Measurements from ENCODE around the gene SLCO2A1. TPM values are rescaled to one million over a fixed set of nuclear protein-coding genes. Genes with fewer than 3 reads are reported as not detected.
A peak's percentile ranks its signal among the peaks of the same experiment; 100 is the strongest.

SLCO2A1 gene
- total and polyA plus RNA-seq, 2 donors, result 1.5 to 3.9 TPM

GRCh38 chr3:134065252-134066157 is 35.8 kb upstream of the SLCO2A1 start:
- Histone ChIP-seq H3K4me3 (ENCODE audit: low read length in 2 of 2) (no peak overlapping the region), H3K27me3 (ENCODE audit: control insufficient read depth in 2 of 2, insufficient read depth in 1 of 2, low read length in 1 of 2) (no peaks in the 10 kb centered on the region), H3K9me3 (ENCODE audit: control insufficient read depth in 2 of 2, insufficient read depth in 1 of 2, low read length in 1 of 2) (no peaks in the 10 kb centered on the region), H3K4me1 (ENCODE audit: control insufficient read depth in 2 of 2, insufficient read depth in 2 of 2, low read length in 2 of 2) (no peaks in the 10 kb centered on the region), H3K27ac (ENCODE audit: low read depth in 1 of 2, low read length in 1 of 2) (no peak overlapping the region), H3K36me3 (ENCODE audit: control insufficient read depth in 2 of 2, insufficient read depth in 2 of 2, low read length in 1 of 2) (no peaks in the 10 kb centered on the region)
- WGBS, result 83% methylated on average over 9 of the region's 9 CpGs
- no peak for DNase-seq (ENCODE audit: low read depth in 6 of 9, low spot score in 9 of 9)

- Histone ChIP-seq H3K4me3 (ENCODE audit: low read length in 2 of 2) (no peak overlapping the region), H3K9me3 (ENCODE audit: control insufficient read depth in 2 of 2, insufficient read depth in 1 of 2, low read length in 1 of 2) (no peaks in the 10 kb centered on the region)
These were observed 34.4 kb upstream of the SLCO2A1 start for GRCh38 chr3:134064081-134064480.

GRCh38 chr3:134061401-134061800 is 31.7 kb upstream of the SLCO2A1 start:
- no peak for DNase-seq (ENCODE audit: low read depth in 6 of 9, low spot score in 9 of 9)
- Histone ChIP-seq H3K36me3 (ENCODE audit: control insufficient read depth in 2 of 2, insufficient read depth in 2 of 2, low read length in 1 of 2) (no peaks in the 10 kb centered on the region), H3K4me1 (ENCODE audit: control insufficient read depth in 2 of 2, insufficient read depth in 2 of 2, low read length in 2 of 2) (peaks cover 0 to 13% of the 10 kb centered on the region in 2 donors), H3K9me3 (ENCODE audit: control insufficient read depth in 2 of 2, insufficient read depth in 1 of 2, low read length in 1 of 2) (no peaks in the 10 kb centered on the region), H3K4me3 (ENCODE audit: low read length in 2 of 2) (no peak overlapping the region), H3K27me3 (ENCODE audit: control insufficient read depth in 2 of 2, insufficient read depth in 1 of 2, low read length in 1 of 2) (no peaks in the 10 kb centered on the region), H3K27ac (ENCODE audit: low read depth in 1 of 2, low read length in 1 of 2) (no peak overlapping the region)
- WGBS, result 90% methylated on average over 7 of the region's 7 CpGs

More at GRCh38 chr3:134064081-134064480, 34.4 kb upstream of the SLCO2A1 start:
- Histone ChIP-seq H3K27ac (ENCODE audit: low read depth in 1 of 2, low read length in 1 of 2) (no peak overlapping the region), H3K36me3 (ENCODE audit: control insufficient read depth in 2 of 2, insufficient read depth in 2 of 2, low read length in 1 of 2) (no peaks in the 10 kb centered on the region), H3K4me1 (ENCODE audit: control insufficient read depth in 2 of 2, insufficient read depth in 2 of 2, low read length in 2 of 2) (no peaks in the 10 kb centered on the region), H3K27me3 (ENCODE audit: control insufficient read depth in 2 of 2, insufficient read depth in 1 of 2, low read length in 1 of 2) (no peaks in the 10 kb centered on the region)
- WGBS, result 89% methylated on average over 2 of the region's 2 CpGs
- DNase-seq (ENCODE audit: low read depth in 6 of 9, low spot score in 9 of 9), result no peak

- Histone ChIP-seq H3K36me3 (ENCODE audit: control insufficient read depth in 2 of 2, insufficient read depth in 2 of 2, low read length in 1 of 2) (no peaks in the 10 kb centered on the region), H3K9me3 (ENCODE audit: control insufficient read depth in 2 of 2, insufficient read depth in 1 of 2, low read length in 1 of 2) (no peaks in the 10 kb centered on the region), H3K27ac (ENCODE audit: low read depth in 1 of 2, low read length in 1 of 2) (no peak overlapping the region), H3K4me1 (ENCODE audit: control insufficient read depth in 2 of 2, insufficient read depth in 2 of 2, low read length in 2 of 2) (peaks cover 0 to 13% of the 10 kb centered on the region in 2 donors), H3K4me3 (ENCODE audit: low read length in 2 of 2) (no peak overlapping the region), H3K27me3 (ENCODE audit: control insufficient read depth in 2 of 2, insufficient read depth in 1 of 2, low read length in 1 of 2) (no peaks in the 10 kb centered on the region)
- no peak for DNase-seq (ENCODE audit: low read depth in 6 of 9, low spot score in 9 of 9)
- 90% methylated on average over 10 of the region's 10 CpGs for WGBS
These were observed 31.0 kb upstream of the SLCO2A1 start for GRCh38 chr3:134060561-134061385.

GRCh38 chr3:134059671-134060560 is 30.2 kb upstream of the SLCO2A1 start:
- DNase-seq (ENCODE audit: low read depth in 6 of 9, low spot score in 9 of 9), result no peak
- Histone ChIP-seq H3K4me3 (ENCODE audit: low read length in 2 of 2) (no peak overlapping the region), H3K27me3 (ENCODE audit: control insufficient read depth in 2 of 2, insufficient read depth in 1 of 2, low read length in 1 of 2) (no peaks in the 10 kb centered on the region), H3K9me3 (ENCODE audit: control insufficient read depth in 2 of 2, insufficient read depth in 1 of 2, low read length in 1 of 2) (no peaks in the 10 kb centered on the region), H3K27ac (ENCODE audit: low read depth in 1 of 2, low read length in 1 of 2) (no peak overlapping the region), H3K36me3 (ENCODE audit: control insufficient read depth in 2 of 2, insufficient read depth in 2 of 2, low read length in 1 of 2) (no peaks in the 10 kb centered on the region), H3K4me1 (ENCODE audit: control insufficient read depth in 2 of 2, insufficient read depth in 2 of 2, low read length in 2 of 2) (peaks cover 0 to 15% of the 10 kb centered on the region in 2 donors)
- WGBS, result 88% methylated on average over 9 of the region's 9 CpGs

GRCh38 chr3:134059035-134059601 is 29.4 kb upstream of the SLCO2A1 start:
- no peaks in the 10 kb centered on the region for H3K9me3 ChIP-seq (ENCODE audit: control insufficient read depth in 2 of 2, insufficient read depth in 1 of 2, low read length in 1 of 2)
- H3K27me3 ChIP-seq (ENCODE audit: control insufficient read depth in 2 of 2, insufficient read depth in 1 of 2, low read length in 1 of 2), result no peaks in the 10 kb centered on the region
- no peak overlapping the region for H3K27ac ChIP-seq (ENCODE audit: low read depth in 1 of 2, low read length in 1 of 2)
- H3K4me3 ChIP-seq (ENCODE audit: low read length in 2 of 2), result no peak overlapping the region
- whole genome bisulfite sequencing, result 94% methylated on average over 3 of the region's 3 CpGs
- H3K4me1 ChIP-seq (ENCODE audit: control insufficient read depth in 2 of 2, insufficient read depth in 2 of 2, low read length in 2 of 2), result peaks cover 0 to 22% of the 10 kb centered on the region in 2 donors
- DNase-seq (ENCODE audit: low read depth in 6 of 9, low spot score in 9 of 9), result no peak
- no peaks in the 10 kb centered on the region for H3K36me3 ChIP-seq (ENCODE audit: control insufficient read depth in 2 of 2, insufficient read depth in 2 of 2, low read length in 1 of 2)

GRCh38 chr3:134057654-134058110 is 28.0 kb upstream of the SLCO2A1 start:
- Histone ChIP-seq H3K9me3 (ENCODE audit: control insufficient read depth in 2 of 2, insufficient read depth in 1 of 2, low read length in 1 of 2) (no peaks in the 10 kb centered on the region), H3K27me3 (ENCODE audit: control insufficient read depth in 2 of 2, insufficient read depth in 1 of 2, low read length in 1 of 2) (no peaks in the 10 kb centered on the region), H3K36me3 (ENCODE audit: control insufficient read depth in 2 of 2, insufficient read depth in 2 of 2, low read length in 1 of 2) (no peaks in the 10 kb centered on the region), H3K27ac (ENCODE audit: low read depth in 1 of 2, low read length in 1 of 2) (no peak overlapping the region), H3K4me3 (ENCODE audit: low read length in 2 of 2) (no peak overlapping the region), H3K4me1 (ENCODE audit: control insufficient read depth in 2 of 2, insufficient read depth in 2 of 2, low read length in 2 of 2) (peaks cover 0 to 22% of the 10 kb centered on the region in 2 donors)
- peak in 1 of 9 donors; percentile 12 for DNase-seq (ENCODE audit: low read depth in 6 of 9, low spot score in 9 of 9)
- 77% methylated on average over 7 of the region's 7 CpGs for WGBS

GRCh38 chr3:134057006-134057653 is 27.4 kb upstream of the SLCO2A1 start:
- H3K27me3 ChIP-seq (ENCODE audit: control insufficient read depth in 2 of 2, insufficient read depth in 1 of 2, low read length in 1 of 2), result no peaks in the 10 kb centered on the region
- 89% methylated on average over 2 of the region's 2 CpGs for WGBS
- no peaks in the 10 kb centered on the region for H3K36me3 ChIP-seq (ENCODE audit: control insufficient read depth in 2 of 2, insufficient read depth in 2 of 2, low read length in 1 of 2)
- DNase-seq (ENCODE audit: low read depth in 6 of 9, low spot score in 9 of 9), result no peak
- peaks cover 0 to 22% of the 10 kb centered on the region in 2 donors for H3K4me1 ChIP-seq (ENCODE audit: control insufficient read depth in 2 of 2, insufficient read depth in 2 of 2, low read length in 2 of 2)
- no peak overlapping the region for H3K4me3 ChIP-seq (ENCODE audit: low read length in 2 of 2)
- H3K9me3 ChIP-seq (ENCODE audit: control insufficient read depth in 2 of 2, insufficient read depth in 1 of 2, low read length in 1 of 2), result no peaks in the 10 kb centered on the region
- no peak overlapping the region for H3K27ac ChIP-seq (ENCODE audit: low read depth in 1 of 2, low read length in 1 of 2)
